H1 (cell line): ENCODE data around the gene DSTN. TPM values are rescaled to one million over a fixed set of nuclear protein-coding genes. Genes with fewer than 3 reads are reported as not detected.

ENCODE experiments used
- ATF2 ChIP-seq: IDR thresholded peaks from 2 replicates; pipeline ENCODE4 v1.6.1; 2012; ENCODE audit warnings: low read length, inconsistent platforms
- BRCA1 ChIP-seq: IDR thresholded peaks from 2 replicates; pipeline ENCODE4 v1.6.1; 2012; ENCODE audit warnings: low read depth, low read length, improper control_type of control experiment
- HDAC6 ChIP-seq: IDR thresholded peaks from one replicate; pipeline ENCODE4 v1.7.1; 2012; ENCODE audit warnings: low read depth, mild to moderate bottlenecking, inconsistent platforms, low read length, moderate library complexity
- NANOG ChIP-seq: IDR thresholded peaks from 2 replicates; pipeline ENCODE4 v1.6.1; 2011; ENCODE audit warnings: low read length, low read depth, mild to moderate bottlenecking, inconsistent platforms; ENCODE audit not compliant: insufficient read depth, poor library complexity, severe bottlenecking
- PHF8 ChIP-seq: fragments of 200-600 bp; sonication (generic); conservative IDR thresholded peaks from 2 replicates; pipeline ENCODE4 v1.7.1; 2012; ENCODE audit warnings: low read depth, mild to moderate bottlenecking, inconsistent platforms, low read length, moderate library complexity
- SIX5 ChIP-seq: IDR thresholded peaks from 2 replicates; pipeline ENCODE4 v1.6.1; 2011; ENCODE audit warnings: mild to moderate bottlenecking, low read depth, low read length
- SP2 ChIP-seq: IDR thresholded peaks from 2 replicates; pipeline ENCODE4 v1.6.1; 2012; ENCODE audit warnings: mild to moderate bottlenecking, low read length, inconsistent platforms
- SUZ12 ChIP-seq: fragments of 200-600 bp; sonication (generic); IDR thresholded peaks from 2 replicates; pipeline ENCODE4 v1.6.1; 2012; ENCODE audit warnings: mild to moderate bottlenecking, inconsistent platforms, low read length, moderate library complexity, mixed read lengths
- TAF7 ChIP-seq: optimal IDR thresholded peaks from 2 replicates; pipeline ENCODE3; 2011; ENCODE audit warnings: low read depth, mild to moderate bottlenecking, inconsistent platforms, low read length, moderate library complexity, borderline replicate concordance
- polyA plus RNA-seq, 7 experiments: library from polyadenylated mRNA; depleted of rRNA in 3 of 7; stranded (reverse) in 5 of 7; unstranded in 2 of 7; fragments of >200 nt in 5 of 7; fragments of 200-250 nt in 2 of 7; gene quantifications; 1 replicate in 5 of 7; 2 replicates in 1 of 7; 4 replicates in 1 of 7; pipeline versions ENCODE4 v1.2.1 to v1.2.3, GENCODE V29; 2011 to 2013; ENCODE audit warnings: missing spikeins in 2 of 7, mixed read lengths in 2 of 7
- total RNA-seq: library from RNA; stranded (reverse); fragmentation: NEBNext Ultra II Directional; extraction: Animal tissue kit (Norgen Biotek cat#: 25700); gene quantifications from 2 replicates; pipeline ENCODE4 v1.2.1, GENCODE V29; 2021

Gene DSTN
- total and polyA plus RNA-seq, 2 of the 8 experiments (the other 6 are each of a cell fraction or from before 2014, with no cell fraction given), result 43.3 to 208 TPM

- TF ChIP-seq TAF7, result no peak
- TF ChIP-seq PHF8, result no peak
- TF ChIP-seq ATF2, result no peak
- no peak for TF ChIP-seq SUZ12
- no peak for TF ChIP-seq SIX5
- TF ChIP-seq HDAC6, result no peak
- TF ChIP-seq NANOG, result no peak
- TF ChIP-seq SP2, result no peak
- no peak for TF ChIP-seq BRCA1
Measured at GRCh38 chr20:17630151-17630805, 60.4 kb downstream of the DSTN start (continued).
